ENCODE data around the gene RNF167. TPM values are rescaled to one million over a fixed set of nuclear protein-coding genes. Genes with fewer than 3 reads are reported as not detected.

RNF167 gene
- total RNA-seq, 1 experiment from 2014 or later, result 135 TPM

DNA sequence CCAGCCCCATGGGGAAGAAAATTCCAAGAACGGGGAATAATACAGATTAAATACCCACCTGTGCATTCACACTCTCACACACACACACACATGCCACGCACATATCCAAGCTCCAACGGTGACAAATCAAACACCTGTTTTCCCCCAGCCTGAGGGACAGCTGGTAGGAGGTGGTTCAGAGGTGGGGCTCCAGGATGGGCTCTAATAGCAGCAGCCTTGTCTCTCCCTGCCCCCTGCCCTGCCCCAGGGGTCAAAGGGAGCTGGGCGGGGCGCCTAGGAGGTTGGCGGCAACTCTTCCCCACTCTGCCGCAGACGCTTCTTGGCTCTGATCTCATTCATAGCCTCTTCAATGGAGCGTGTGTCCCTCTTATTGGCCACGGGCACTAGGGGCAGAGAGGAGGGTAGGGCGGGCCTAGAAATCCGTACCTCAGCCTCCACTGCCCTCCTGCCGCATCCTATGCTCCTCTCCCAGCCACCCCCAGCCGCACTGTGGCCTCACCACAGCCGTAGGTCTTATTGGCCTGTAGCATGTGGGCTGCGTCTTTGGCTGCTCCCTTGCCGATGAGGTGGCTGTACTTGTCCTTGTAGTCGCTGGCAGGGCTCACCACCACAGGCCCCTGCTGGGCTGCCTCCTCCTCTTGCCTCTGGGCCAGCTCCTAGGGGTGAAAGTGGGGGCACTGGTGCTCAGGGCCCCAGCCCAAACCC lies 19.3 kb downstream of the RNF167 start:
- TF ChIP-seq, protein P1, sequence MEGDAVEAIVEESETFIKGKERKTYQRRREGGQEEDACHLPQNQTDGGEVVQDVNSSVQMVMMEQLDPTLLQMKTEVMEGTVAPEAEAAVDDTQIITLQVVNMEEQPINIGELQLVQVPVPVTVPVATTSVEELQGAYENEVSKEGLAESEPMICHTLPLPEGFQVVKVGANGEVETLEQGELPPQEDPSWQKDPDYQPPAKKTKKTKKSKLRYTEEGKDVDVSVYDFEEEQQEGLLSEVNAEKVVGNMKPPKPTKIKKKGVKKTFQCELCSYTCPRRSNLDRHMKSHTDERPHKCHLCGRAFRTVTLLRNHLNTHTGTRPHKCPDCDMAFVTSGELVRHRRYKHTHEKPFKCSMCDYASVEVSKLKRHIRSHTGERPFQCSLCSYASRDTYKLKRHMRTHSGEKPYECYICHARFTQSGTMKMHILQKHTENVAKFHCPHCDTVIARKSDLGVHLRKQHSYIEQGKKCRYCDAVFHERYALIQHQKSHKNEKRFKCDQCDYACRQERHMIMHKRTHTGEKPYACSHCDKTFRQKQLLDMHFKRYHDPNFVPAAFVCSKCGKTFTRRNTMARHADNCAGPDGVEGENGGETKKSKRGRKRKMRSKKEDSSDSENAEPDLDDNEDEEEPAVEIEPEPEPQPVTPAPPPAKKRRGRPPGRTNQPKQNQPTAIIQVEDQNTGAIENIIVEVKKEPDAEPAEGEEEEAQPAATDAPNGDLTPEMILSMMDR (conservative IDR thresholded peaks at IDR 0.05), result no peak
- no peak for TF ChIP-seq EZH2 (IDR thresholded peaks at IDR 0.05; ENCODE audit: low read depth)
- intact Hi-C loops (cut with micrococcal nuclease; ENCODE audit: unreplicated experiment), result no loop called here
- BruUV-seq (replicated peaks), result no TSS peak
- no peaks in the 10 kb centered on the region for H3K27me3 ChIP-seq (ENCODE audit: insufficient read depth, low read depth)
- no peaks in the 10 kb centered on the region for H3K79me2 ChIP-seq (ENCODE audit: low read depth)
- H3K4me3 ChIP-seq, result no peak overlapping the region
- no peaks in the 10 kb centered on the region for H4K20me1 ChIP-seq (ENCODE audit: insufficient read depth)
- no peaks in the 10 kb centered on the region for H3K9me2 ChIP-seq (ENCODE audit: insufficient read depth)
- H3K4me2 ChIP-seq, result no peak overlapping the region
- POLR2A ChIA-PET (ENCODE audit: unreplicated experiment), result interaction anchor here (0.6 kb wide), 1 partner anchor 100 kb away, joined by 4 read pairs; no protein-coding TSS in a partner anchor
- H3K36me3 ChIP-seq (ENCODE audit: low read depth), result no peaks in the 10 kb centered on the region
- H3K27ac ChIP-seq, result no peak overlapping the region
- peaks cover 16% of the 10 kb centered on the region; the same call in 1 of the 2 replicates for H3F3A ChIP-seq (ENCODE audit: insufficient read depth, low read depth)
- no peaks in the 10 kb centered on the region for H3K9me3 ChIP-seq (ENCODE audit: insufficient read depth, low read depth)
- no peak for DNase-seq
- CTCF ChIA-PET, result no interaction called here
- no peak overlapping the region for H2AFZ ChIP-seq
- H3K4me1 ChIP-seq (replicated peaks; ENCODE audit: insufficient read depth), result no peaks in the 10 kb centered on the region

DNA sequence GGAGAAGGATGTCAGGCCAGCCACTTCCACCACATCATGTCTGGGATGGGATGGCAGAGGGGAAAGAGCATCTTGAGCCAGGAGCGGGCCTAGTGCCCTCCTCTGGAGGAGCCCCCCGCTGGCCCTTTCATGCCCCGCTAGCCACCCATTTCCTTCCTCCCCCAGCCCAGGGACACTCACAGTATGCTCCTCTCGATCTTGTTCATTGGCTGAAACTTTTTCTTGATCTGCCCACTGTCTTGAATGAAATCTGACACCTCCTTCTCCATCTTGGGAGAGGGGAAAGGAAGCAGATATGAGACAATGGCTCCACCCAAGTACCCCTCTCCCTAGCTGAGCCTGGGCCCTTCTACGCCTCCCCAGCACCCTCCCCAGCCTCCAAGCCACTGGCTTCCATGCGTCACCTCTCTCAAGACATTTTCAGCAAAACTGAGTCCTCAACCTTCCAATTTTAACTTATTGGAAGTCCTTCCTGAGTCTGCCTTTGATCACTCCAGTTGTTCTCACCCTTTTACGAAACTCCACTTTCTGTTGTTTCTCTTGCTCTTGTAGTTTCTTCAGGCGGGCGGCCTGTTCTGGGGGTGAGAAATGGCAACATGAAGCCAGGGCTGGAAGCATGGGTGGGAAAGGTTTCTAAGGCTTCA lies 20.3 kb downstream of the RNF167 start:
- peaks cover 6% of the 10 kb centered on the region for H3K79me2 ChIP-seq (ENCODE audit: low read depth)
- H3K9me3 ChIP-seq (ENCODE audit: insufficient read depth, low read depth), result no peaks in the 10 kb centered on the region
- ChIA-PET POLR2A (ENCODE audit: unreplicated experiment) (no interaction called here), CTCF (no interaction called here)
- no peaks in the 10 kb centered on the region for H3K36me3 ChIP-seq (ENCODE audit: low read depth)
- peaks cover 20% of the 10 kb centered on the region; the same call in 1 of the 2 replicates for H3F3A ChIP-seq (ENCODE audit: insufficient read depth, low read depth)
- no peak for DNase-seq
- H3K27ac ChIP-seq, result no peak overlapping the region
- TF ChIP-seq EZH2 (IDR thresholded peaks at IDR 0.05; ENCODE audit: low read depth), result no peak
- TF ChIP-seq, protein P1 (conservative IDR thresholded peaks at IDR 0.05), result no peak
- BruUV-seq (replicated peaks), result no TSS peak
- intact Hi-C loops (cut with micrococcal nuclease; ENCODE audit: unreplicated experiment), result no loop called here
- H3K4me2 ChIP-seq, result no peak overlapping the region
- H2AFZ ChIP-seq, result no peak overlapping the region
- no peak overlapping the region for H3K4me3 ChIP-seq
- no peaks in the 10 kb centered on the region for H3K27me3 ChIP-seq (ENCODE audit: insufficient read depth, low read depth)
- H4K20me1 ChIP-seq (ENCODE audit: insufficient read depth), result no peaks in the 10 kb centered on the region
- H3K4me1 ChIP-seq (replicated peaks; ENCODE audit: insufficient read depth), result no peaks in the 10 kb centered on the region
- no peaks in the 10 kb centered on the region for H3K9me2 ChIP-seq (ENCODE audit: insufficient read depth)

DNA sequence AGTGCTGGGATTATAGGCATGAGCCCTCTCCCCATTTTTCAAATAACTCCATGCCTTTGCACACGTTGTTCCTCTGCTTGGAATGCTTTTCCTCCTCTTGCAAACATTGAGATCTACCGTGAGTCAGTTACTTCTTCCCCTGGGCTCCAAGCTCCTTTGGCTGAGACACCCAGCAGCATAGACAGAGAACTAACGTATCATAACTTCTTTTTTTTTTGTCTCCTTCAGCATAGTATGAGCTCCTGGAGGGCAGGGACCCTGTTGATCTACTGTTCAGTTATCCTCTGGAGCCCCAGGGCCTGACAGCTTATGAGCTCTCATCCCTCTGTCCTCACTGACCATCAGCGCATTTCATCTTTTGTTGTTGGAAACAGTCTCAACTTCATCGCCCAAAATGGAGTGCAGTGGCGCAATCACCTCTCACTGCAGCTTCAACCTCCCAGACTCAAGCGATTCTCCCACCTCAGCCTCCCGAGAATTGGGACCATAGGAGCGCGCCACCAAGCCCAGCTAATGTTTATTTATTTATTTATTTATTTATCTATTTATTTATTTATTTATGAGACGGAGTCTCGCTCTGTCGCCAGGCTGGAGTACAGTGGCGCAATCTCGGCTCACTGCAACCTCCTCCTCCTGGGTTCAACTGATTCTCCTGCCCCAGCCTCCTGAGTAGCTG lies 25.4 kb downstream of the RNF167 start:
- no TSS peak for BruUV-seq (replicated peaks)
- Histone ChIP-seq H3K9me2 (ENCODE audit: insufficient read depth) (no peaks in the 10 kb centered on the region), H3K4me1 (replicated peaks; ENCODE audit: insufficient read depth) (peaks cover 25% of the 10 kb centered on the region), H3K4me2 (no peak overlapping the region), H3K4me3 (no peak overlapping the region), H2AFZ (no peak overlapping the region), H3F3A (ENCODE audit: insufficient read depth, low read depth) (peaks cover 53% of the 10 kb centered on the region), H3K36me3 (ENCODE audit: low read depth) (no peaks in the 10 kb centered on the region; the same call in 1 of the 2 replicates), H3K27ac (no peak overlapping the region), H3K9me3 (ENCODE audit: insufficient read depth, low read depth) (no peaks in the 10 kb centered on the region), H3K27me3 (ENCODE audit: insufficient read depth, low read depth) (no peaks in the 10 kb centered on the region), H3K79me2 (ENCODE audit: low read depth) (peaks cover 41% of the 10 kb centered on the region), H4K20me1 (ENCODE audit: insufficient read depth) (no peaks in the 10 kb centered on the region)
- POLR2A ChIA-PET (ENCODE audit: unreplicated experiment), result interaction anchor here (0.6 to 0.7 kb wide), 2 partner anchors 17 to 52 kb away, joined by 3 read pairs; partner anchors contain the start of gene PFN1
- intact Hi-C loops (cut with micrococcal nuclease; ENCODE audit: unreplicated experiment), result no loop called here
- peak in 1 of 2 experiments; percentile 24 for DNase-seq
- CTCF ChIA-PET, result interaction anchor here (1.1 to 2.5 kb wide), 2 partner anchors 13 to 56 kb away, joined by 4 to 16 read pairs; no protein-coding TSS in a partner anchor
- no peak for TF ChIP-seq EZH2 (IDR thresholded peaks at IDR 0.05; ENCODE audit: low read depth)
- TF ChIP-seq, protein P1 (conservative IDR thresholded peaks at IDR 0.05), result no peak
